ENCODE measurements around the gene MED13.

The MED13 gene

GRCh38 chr17:62089334-62089733 is 24.3 kb upstream of the MED13 start:
- Histone ChIP-seq H4K91ac (ENCODE audit: low read depth, low read length) (no peak overlapping the region), H3K14ac (ENCODE audit: low read length) (no peak overlapping the region), H2BK5ac (ENCODE audit: low read depth, low read length, poor library complexity) (no peak overlapping the region), H3K79me1 (ENCODE audit: low read length) (no peaks in the 10 kb centered on the region), H3K79me2 (ENCODE audit: control insufficient read depth, insufficient read depth, low read length, poor library complexity) (no peaks in the 10 kb centered on the region), H3K4ac (ENCODE audit: low read depth, low read length) (no peak overlapping the region), H4K12ac (ENCODE audit: low read depth, low read length) (no peak overlapping the region), H2AK5ac (ENCODE audit: low read length) (no peak overlapping the region), H3K36me3 (ENCODE audit: control insufficient read depth in 1 of 2, insufficient read depth in 2 of 2, low read length in 2 of 2) (no peaks in the 10 kb centered on the region), H3K9me3 (ENCODE audit: insufficient read depth, low read depth, low read length) (no peaks in the 10 kb centered on the region), H3K4me2 (ENCODE audit: low read length) (no peak overlapping the region), H3K18ac (ENCODE audit: low read length) (no peak overlapping the region), H4K8ac (ENCODE audit: low read depth, low read length) (no peak overlapping the region), H2BK120ac (ENCODE audit: insufficient read depth, low read length, poor library complexity) (no peak overlapping the region), H2AFZ (ENCODE audit: insufficient read depth, low read length, poor library complexity) (no peak overlapping the region), H3K4me1 (ENCODE audit: control insufficient read depth in 1 of 2, insufficient read depth in 2 of 2, low read length in 2 of 2) (no peaks in the 10 kb centered on the region), H3K9ac (ENCODE audit: low read length) (no peak overlapping the region), H3K27me3 (ENCODE audit: insufficient read depth, low read length) (no peaks in the 10 kb centered on the region), H2BK12ac (ENCODE audit: low read length) (no peak overlapping the region), H3K23ac (ENCODE audit: low read length) (no peak overlapping the region), H3K4me3 (ENCODE audit: low read depth, low read length) (no peak overlapping the region), H3K27ac (ENCODE audit: low read depth, low read length) (no peak overlapping the region)
- peak in 1 of 2 donors; percentile 51 for DNase-seq
- WGBS (ENCODE audit: extremely low coverage, insufficient coverage, insufficient read length), result no CpG with 5 or more reads among the region's 3 CpGs

GRCh38 chr17:62086737-62087136 is 21.7 kb upstream of the MED13 start:
- Histone ChIP-seq H2BK120ac (ENCODE audit: insufficient read depth, low read length, poor library complexity) (no peak overlapping the region), H3K14ac (ENCODE audit: low read length) (no peak overlapping the region), H3K4me3 (ENCODE audit: low read depth, low read length) (no peak overlapping the region), H3K9ac (ENCODE audit: low read length) (no peak overlapping the region), H3K4me1 (ENCODE audit: control insufficient read depth in 1 of 2, insufficient read depth in 2 of 2, low read length in 2 of 2) (no peaks in the 10 kb centered on the region), H3K23ac (ENCODE audit: low read length) (no peak overlapping the region), H3K36me3 (ENCODE audit: control insufficient read depth in 1 of 2, insufficient read depth in 2 of 2, low read length in 2 of 2) (no peaks in the 10 kb centered on the region), H2AFZ (ENCODE audit: insufficient read depth, low read length, poor library complexity) (no peak overlapping the region), H2AK5ac (ENCODE audit: low read length) (no peak overlapping the region), H2BK12ac (ENCODE audit: low read length) (no peak overlapping the region), H4K12ac (ENCODE audit: low read depth, low read length) (no peak overlapping the region), H3K18ac (ENCODE audit: low read length) (no peak overlapping the region), H3K27me3 (ENCODE audit: insufficient read depth, low read length) (no peaks in the 10 kb centered on the region), H2BK5ac (ENCODE audit: low read depth, low read length, poor library complexity) (no peak overlapping the region), H3K9me3 (ENCODE audit: insufficient read depth, low read depth, low read length) (no peaks in the 10 kb centered on the region), H3K4ac (ENCODE audit: low read depth, low read length) (no peak overlapping the region), H3K27ac (ENCODE audit: low read depth, low read length) (no peak overlapping the region), H4K91ac (ENCODE audit: low read depth, low read length) (no peak overlapping the region), H3K79me1 (ENCODE audit: low read length) (no peaks in the 10 kb centered on the region), H4K8ac (ENCODE audit: low read depth, low read length) (no peak overlapping the region), H3K4me2 (ENCODE audit: low read length) (no peak overlapping the region), H3K79me2 (ENCODE audit: control insufficient read depth, insufficient read depth, low read length, poor library complexity) (no peaks in the 10 kb centered on the region)
- WGBS (ENCODE audit: extremely low coverage, insufficient coverage, insufficient read length), result no CpG with 5 or more reads among the region's 2 CpGs
- DNase-seq, result no peak

- H4K12ac ChIP-seq (ENCODE audit: low read depth, low read length), result no peak overlapping the region
- no peak overlapping the region for H2BK5ac ChIP-seq (ENCODE audit: low read depth, low read length, poor library complexity)
- H4K91ac ChIP-seq (ENCODE audit: low read depth, low read length), result no peak overlapping the region
- H2BK120ac ChIP-seq (ENCODE audit: insufficient read depth, low read length, poor library complexity), result no peak overlapping the region
- no peak overlapping the region for H2BK12ac ChIP-seq (ENCODE audit: low read length)
- no peak for DNase-seq
- no peaks in the 10 kb centered on the region for H3K9me3 ChIP-seq (ENCODE audit: insufficient read depth, low read depth, low read length)
- H3K36me3 ChIP-seq (ENCODE audit: control insufficient read depth in 1 of 2, insufficient read depth in 2 of 2, low read length in 2 of 2), result no peaks in the 10 kb centered on the region
- no CpG with 5 or more reads among the region's 7 CpGs for WGBS (ENCODE audit: extremely low coverage, insufficient coverage, insufficient read length)
- H3K27ac ChIP-seq (ENCODE audit: low read depth, low read length), result no peak overlapping the region
- no peak overlapping the region for H2AFZ ChIP-seq (ENCODE audit: insufficient read depth, low read length, poor library complexity)
- H3K23ac ChIP-seq (ENCODE audit: low read length), result no peak overlapping the region
- H4K8ac ChIP-seq (ENCODE audit: low read depth, low read length), result no peak overlapping the region
- H3K79me2 ChIP-seq (ENCODE audit: control insufficient read depth, insufficient read depth, low read length, poor library complexity), result no peaks in the 10 kb centered on the region
- no peak overlapping the region for H3K9ac ChIP-seq (ENCODE audit: low read length)
- no peak overlapping the region for H3K18ac ChIP-seq (ENCODE audit: low read length)
- H3K4ac ChIP-seq (ENCODE audit: low read depth, low read length), result no peak overlapping the region
- H3K27me3 ChIP-seq (ENCODE audit: insufficient read depth, low read length), result no peaks in the 10 kb centered on the region
- H3K4me2 ChIP-seq (ENCODE audit: low read length), result no peak overlapping the region
- no peak overlapping the region for H3K4me3 ChIP-seq (ENCODE audit: low read depth, low read length)
- no peaks in the 10 kb centered on the region for H3K79me1 ChIP-seq (ENCODE audit: low read length)
- no peak overlapping the region for H3K14ac ChIP-seq (ENCODE audit: low read length)
- no peaks in the 10 kb centered on the region for H3K4me1 ChIP-seq (ENCODE audit: control insufficient read depth in 1 of 2, insufficient read depth in 2 of 2, low read length in 2 of 2)
- no peak overlapping the region for H2AK5ac ChIP-seq (ENCODE audit: low read length)
Observed at GRCh38 chr17:62085511-62086408, 20.7 kb upstream of the MED13 start.

- Histone ChIP-seq H3K4me2 (ENCODE audit: low read length) (no peak overlapping the region), H3K23ac (ENCODE audit: low read length) (no peak overlapping the region), H3K4me1 (ENCODE audit: control insufficient read depth in 1 of 2, insufficient read depth in 2 of 2, low read length in 2 of 2) (no peaks in the 10 kb centered on the region), H4K91ac (ENCODE audit: low read depth, low read length) (no peak overlapping the region), H4K12ac (ENCODE audit: low read depth, low read length) (no peak overlapping the region), H3K36me3 (ENCODE audit: control insufficient read depth in 1 of 2, insufficient read depth in 2 of 2, low read length in 2 of 2) (no peaks in the 10 kb centered on the region), H3K4me3 (ENCODE audit: low read depth, low read length) (no peak overlapping the region), H3K79me1 (ENCODE audit: low read length) (no peaks in the 10 kb centered on the region), H4K8ac (ENCODE audit: low read depth, low read length) (no peak overlapping the region), H3K4ac (ENCODE audit: low read depth, low read length) (no peak overlapping the region), H3K79me2 (ENCODE audit: control insufficient read depth, insufficient read depth, low read length, poor library complexity) (no peaks in the 10 kb centered on the region), H2AFZ (ENCODE audit: insufficient read depth, low read length, poor library complexity) (no peak overlapping the region), H2BK5ac (ENCODE audit: low read depth, low read length, poor library complexity) (no peak overlapping the region), H3K27me3 (ENCODE audit: insufficient read depth, low read length) (no peaks in the 10 kb centered on the region), H2AK5ac (ENCODE audit: low read length) (no peak overlapping the region), H3K18ac (ENCODE audit: low read length) (no peak overlapping the region), H3K9me3 (ENCODE audit: insufficient read depth, low read depth, low read length) (no peaks in the 10 kb centered on the region), H2BK120ac (ENCODE audit: insufficient read depth, low read length, poor library complexity) (no peak overlapping the region), H3K27ac (ENCODE audit: low read depth, low read length) (no peak overlapping the region), H3K9ac (ENCODE audit: low read length) (no peak overlapping the region), H2BK12ac (ENCODE audit: low read length) (no peak overlapping the region), H3K14ac (ENCODE audit: low read length) (no peak overlapping the region)
- no CpG with 5 or more reads among the region's 3 CpGs for WGBS (ENCODE audit: extremely low coverage, insufficient coverage, insufficient read length)
- no peak for DNase-seq
Observed at GRCh38 chr17:62084585-62084984, 19.5 kb upstream of the MED13 start.
